Measurements from ENCODE around the gene TRMT10B. TPM values are rescaled to one million over a fixed set of nuclear protein-coding genes. Genes with fewer than 3 reads are reported as not detected.

TRMT10B gene
- total and polyA plus RNA-seq, 10 of the 15 experiments (the other 5 are each of a cell fraction or from before 2014, with no cell fraction given) = 3.7 to 11.7 (median 6.8) TPM

GRCh38 chr9:37800631-37801286 lies 47.2 kb downstream of the TRMT10B start, which contains the start of gene DCAF10 (continued):
- TF ChIP-seq RELB (IDR thresholded peaks at IDR 0.05; ENCODE audit: low read depth) (peak; percentile 92), MEF2B (IDR thresholded peaks at IDR 0.05; ENCODE audit: partially characterized antibody, poor library complexity, severe bottlenecking) (peak; percentile 53), NKRF (conservative IDR thresholded peaks at IDR 0.05) (peak; percentile 79), SKIL (IDR thresholded peaks at IDR 0.05; ENCODE audit: low read depth, poor library complexity, severe bottlenecking) (no peak), HCFC1 (IDR thresholded peaks at IDR 0.05; ENCODE audit: low read length) (peak; percentile 86), SMARCA5 (IDR thresholded peaks at IDR 0.05) (peak; percentile 96), KLF5 (IDR thresholded peaks at IDR 0.05; ENCODE audit: partially characterized antibody) (peak; percentile 64), RFX5 (IDR thresholded peaks at IDR 0.05; ENCODE audit: low read depth, low read length) (no peak), SREBF1 (IDR thresholded peaks at IDR 0.05; ENCODE audit: low read length) (peak; percentile 52; the same call in 1 of the 2 replicates), ZNF217 (IDR thresholded peaks at IDR 0.05) (peak; percentile 50; the same call in 1 of the 2 replicates), SUZ12 (IDR thresholded peaks at IDR 0.05; ENCODE audit: unreplicated experiment) (no peak), ZNF687 (IDR thresholded peaks at IDR 0.05) (peak; percentile 37; the same call in 1 of the 2 replicates), SMAD1 (IDR thresholded peaks at IDR 0.05; ENCODE audit: low read depth, partially characterized antibody) (no peak), SRF (IDR thresholded peaks at IDR 0.05; ENCODE audit: low read depth in 2 of 2, low read length in 2 of 2) (peak in 1 of 2 experiments; percentile 95; a peak in 2 of 4 replicates), BHLHE40 (IDR thresholded peaks at IDR 0.05; ENCODE audit: borderline replicate concordance in 1 of 2, low read depth in 2 of 2, low read length in 1 of 2) (peak; percentile 71 to 78), NFYB (IDR thresholded peaks at IDR 0.05; ENCODE audit: insufficient read depth, low read depth, low read length) (no peak), TCF3 (IDR thresholded peaks at IDR 0.05; ENCODE audit: borderline replicate concordance, insufficient read depth, low read depth, low read length) (peak; percentile 98)
